Epithelial cell of proximal tubule (primary cell): ENCODE measurements around the gene PRKAG1. TPM values are rescaled to one million over a fixed set of nuclear protein-coding genes. Genes with fewer than 3 reads are reported as not detected.

Experiments
- DNase-seq: peaks from one replicate; pipeline ENCODE4 v3.0.0-alpha.2; 2011; ENCODE audit warnings: low read depth
- H3K4me3 ChIP-seq: 2 replicates; pipeline ENCODE4 v1.5.1; 2011; ENCODE audit warnings: low read depth, mild to moderate bottlenecking, low read length
- CTCF ChIP-seq: conservative IDR thresholded peaks from 2 replicates; pipeline ENCODE4 v1.5.1; 2012; ENCODE audit warnings: low read depth, mild to moderate bottlenecking, low read length
- total RNA-seq: library from RNA; depleted of rRNA; stranded (reverse); fragments of >200 nt; gene quantifications from 2 replicates; pipeline ENCODE4 v1.2.3, GENCODE V29; 2015

Gene PRKAG1
- total RNA-seq, 1 donor from 2014 or later = 50.7 TPM

GRCh38 chr12:48980953-48981756 is 37.4 kb downstream of the PRKAG1 start:
- TF ChIP-seq CTCF = no peak
- DNase-seq = no peak
- H3K4me3 ChIP-seq = no peak overlapping the region

- no peak overlapping the region for H3K4me3 ChIP-seq
- no peak for DNase-seq
- TF ChIP-seq CTCF = peak; percentile 23
Observed at GRCh38 chr12:48980389-48980952, 38.1 kb downstream of the PRKAG1 start.

- DNase-seq = no peak
- no peak overlapping the region for H3K4me3 ChIP-seq
Observed at GRCh38 chr12:48979602-48980388, 38.8 kb downstream of the PRKAG1 start.

GRCh38 chr12:48978741-48979601 is 39.6 kb downstream of the PRKAG1 start:
- H3K4me3 ChIP-seq = no peak overlapping the region
- DNase-seq = no peak
- TF ChIP-seq CTCF = no peak

More at GRCh38 chr12:48979602-48980388, 38.8 kb downstream of the PRKAG1 start:
- no peak for TF ChIP-seq CTCF

GRCh38 chr12:48978291-48978740 is 40.3 kb downstream of the PRKAG1 start, which contains the start of gene WNT1:
Gene WNT1 (plus strand): TSS chr12:48978322. CDS start chr12:48978651, 329 bp downstream.
- no peak within 1 kb of the TSS for H3K4me3 ChIP-seq
- no peak for TF ChIP-seq CTCF
- DNase-seq = no peak
